GM12891 (cell line): ENCODE measurements around the gene HSH2D.
"Not testable (repeated sequence)": the region's sequence is repeated elsewhere in the genome, so short reads cannot be mapped to it uniquely, and the experiment has no call there.

Experiments used
- POLR2A ChIP-seq: IDR thresholded peaks from 2 replicates; pipeline ENCODE4 v1.6.1; 2011; ENCODE audit warnings: low read depth, low read length, control low read depth
- SPI1 ChIP-seq: IDR thresholded peaks from 2 replicates; pipeline ENCODE4 v1.6.1; 2011; ENCODE audit warnings: low read depth, low read length, control low read depth
- TAF1 ChIP-seq: IDR thresholded peaks from 2 replicates; pipeline ENCODE4 v1.6.1; 2011; ENCODE audit warnings: low read depth, low read length, control low read depth

DNA sequence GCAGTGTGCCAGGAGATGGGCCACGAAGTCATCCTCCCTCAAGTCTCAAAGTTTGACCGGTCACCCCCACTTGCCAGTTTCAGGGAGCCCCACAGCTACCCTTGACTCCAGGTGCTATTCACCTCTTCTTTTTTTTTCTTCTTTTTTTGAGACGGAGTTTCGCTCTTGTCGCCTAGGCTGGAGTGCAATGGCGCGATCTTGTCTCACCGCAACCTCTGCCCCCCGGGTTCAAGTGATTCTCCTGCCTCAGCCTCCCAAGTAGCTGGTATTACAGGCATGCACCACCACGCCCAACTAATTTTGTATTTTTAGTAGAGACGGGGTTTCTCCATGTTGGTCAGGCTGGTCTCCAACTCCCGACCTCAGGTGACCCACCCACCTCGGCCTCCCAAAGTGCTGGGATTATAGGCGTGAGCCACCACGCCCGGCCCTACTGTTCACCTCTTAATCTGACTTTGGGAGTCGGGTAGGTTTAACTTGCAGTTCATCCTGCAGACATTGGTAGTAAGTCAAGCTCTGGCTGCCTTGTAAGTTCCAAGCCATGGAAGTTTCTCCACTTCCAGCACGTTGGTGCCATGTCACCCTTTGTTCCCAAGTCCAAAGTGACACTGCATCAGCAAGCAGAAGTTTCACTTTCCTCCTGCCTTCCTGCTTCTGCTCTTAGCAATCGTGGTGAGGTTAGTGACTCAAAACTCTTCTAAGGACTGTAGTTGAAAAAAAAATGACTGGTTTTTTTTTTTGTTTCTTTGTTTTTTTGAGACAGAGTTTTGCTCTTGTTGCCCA is 24.2 kb upstream of the HSH2D start:
- TF ChIP-seq TAF1, POLR2A: not testable (repeated sequence)
- peak; percentile 71 for TF ChIP-seq SPI1
